GM12873 (cell line): ENCODE measurements around the gene PTGDS.

ENCODE experiments used
- CTCF ChIP-seq: IDR thresholded peaks from 2 replicates; pipeline ENCODE4 v1.5.1; 2012; ENCODE audit warnings: low read depth, mild to moderate bottlenecking, moderate library complexity, low read length, control low read depth; ENCODE audit not compliant: insufficient read depth; ENCODE audit errors: missing control alignments

PTGDS gene

GRCh38 chr9:136937186-136938001, 39.9 kb upstream of the PTGDS start:
- no peak for TF ChIP-seq CTCF

- no peak for TF ChIP-seq CTCF
Measured at GRCh38 chr9:136939431-136939995, 37.8 kb upstream of the PTGDS start.

- TF ChIP-seq CTCF: no peak
Measured at GRCh38 chr9:136939996-136940525, 37.2 kb upstream of the PTGDS start.

GRCh38 chr9:136940526-136941230, 36.6 kb upstream of the PTGDS start:
- TF ChIP-seq CTCF: no peak

GRCh38 chr9:136941231-136942111, 35.8 kb upstream of the PTGDS start:
- no peak for TF ChIP-seq CTCF

GRCh38 chr9:136942112-136942880, 35.0 kb upstream of the PTGDS start:
- no peak for TF ChIP-seq CTCF
